Astrocyte (in vitro differentiated cells and primary cell): ENCODE results near the gene ZFYVE28. TPM values are rescaled to one million over a fixed set of nuclear protein-coding genes. Genes with fewer than 3 reads are reported as not detected.

Source experiments
- DNase-seq: peaks from one replicate; pipeline ENCODE4 v3.0.0-alpha.2; 2010; ENCODE audit warnings: low read depth
- FAIRE-seq: peaks from 2 replicates; lab custom pipeline; 2011; peaks lifted over from hg19 to GRCh38; lab: Jason Lieb, UNC
- H2AFZ ChIP-seq: 2 replicates; pipeline ENCODE4 v1.6.0; 2012; ENCODE audit warnings: low read depth, low read length, inconsistent platforms
- H3K27ac ChIP-seq: 2 replicates; pipeline ENCODE4 v1.5.1; 2011; ENCODE audit warnings: low read depth, low read length, inconsistent platforms
- H3K27me3 ChIP-seq: 2 replicates; pipeline ENCODE4 v1.6.0; 2011; ENCODE audit warnings: low read length, inconsistent platforms; ENCODE audit not compliant: insufficient read depth
- H3K36me3 ChIP-seq: 2 replicates; pipeline ENCODE4 v1.5.1; 2011; ENCODE audit warnings: low read length, inconsistent platforms; ENCODE audit not compliant: insufficient read depth
- H3K4me1 ChIP-seq: 2 replicates; pipeline ENCODE4 v1.5.1; 2011; ENCODE audit warnings: low read length, inconsistent platforms; ENCODE audit not compliant: insufficient read depth
- H3K4me2 ChIP-seq: 2 replicates; pipeline ENCODE4 v1.6.0; 2012; ENCODE audit warnings: low read length, inconsistent platforms
- H3K4me3 ChIP-seq: 2 replicates; pipeline ENCODE4 v1.5.1; 2011; ENCODE audit warnings: low read depth, mild to moderate bottlenecking, low read length, inconsistent platforms; ENCODE audit not compliant: insufficient read depth
- H3K79me2 ChIP-seq: 2 replicates; pipeline ENCODE4 v1.6.0; 2012; ENCODE audit warnings: mild to moderate bottlenecking, low read length, inconsistent platforms; ENCODE audit not compliant: insufficient read depth
- H3K9ac ChIP-seq: 2 replicates; pipeline ENCODE4 v1.6.0; 2012; ENCODE audit warnings: mild to moderate bottlenecking, low read length, inconsistent platforms
- H3K9me3 ChIP-seq: 2 replicates; pipeline ENCODE4 v1.5.1; 2012; ENCODE audit warnings: low read depth, mild to moderate bottlenecking, low read length, inconsistent platforms; ENCODE audit not compliant: insufficient read depth
- H4K20me1 ChIP-seq: 2 replicates; pipeline ENCODE4 v1.6.0; 2012; ENCODE audit warnings: low read length, inconsistent platforms; ENCODE audit not compliant: insufficient read depth
- H3K27ac Mint-ChIP-seq: one replicate; pipeline ENCODE4 v1.8.0; 2021; ENCODE audit warnings: mild to moderate bottlenecking, mixed read lengths; ENCODE audit not compliant: unreplicated experiment
- H3K27me3 Mint-ChIP-seq: one replicate; pipeline ENCODE4 v1.8.0; 2021; ENCODE audit warnings: low read depth, mixed read lengths; ENCODE audit not compliant: unreplicated experiment
- H3K36me3 Mint-ChIP-seq: one replicate; pipeline ENCODE4 v1.8.0; 2021; ENCODE audit warnings: low read depth, mixed read lengths; ENCODE audit not compliant: unreplicated experiment
- H3K4me1 Mint-ChIP-seq: one replicate; pipeline ENCODE4 v1.8.0; 2021; ENCODE audit warnings: low read depth, mixed read lengths; ENCODE audit not compliant: unreplicated experiment
- H3K4me3 Mint-ChIP-seq: one replicate; pipeline ENCODE4 v1.8.0; 2021; ENCODE audit warnings: mild to moderate bottlenecking, moderate library complexity, mixed read lengths; ENCODE audit not compliant: unreplicated experiment
- H3K9me3 Mint-ChIP-seq: one replicate; pipeline ENCODE4 v1.8.0; 2021; ENCODE audit warnings: mild to moderate bottlenecking, mixed read lengths; ENCODE audit not compliant: unreplicated experiment
- EZH2 ChIP-seq: IDR thresholded peaks from 2 replicates; pipeline ENCODE4 v1.6.1; 2012; ENCODE audit warnings: mild to moderate bottlenecking, low read length, inconsistent platforms; ENCODE audit not compliant: insufficient read depth
- total RNA-seq: library from RNA; stranded (reverse); gene quantifications from 2 replicates; pipeline ENCODE4 v1.2.1, GENCODE V29; 2021
- TF ChIP-seq, protein P1 (sequence below): IDR thresholded peaks from 2 replicates; pipeline ENCODE4 v1.5.1; 2011; ENCODE audit warnings: low read depth, mild to moderate bottlenecking, inconsistent platforms, low read length, moderate library complexity; ENCODE audit not compliant: insufficient read depth

ZFYVE28 gene
- total RNA-seq, 1 donor from 2014 or later = 0.68 TPM

DNA sequence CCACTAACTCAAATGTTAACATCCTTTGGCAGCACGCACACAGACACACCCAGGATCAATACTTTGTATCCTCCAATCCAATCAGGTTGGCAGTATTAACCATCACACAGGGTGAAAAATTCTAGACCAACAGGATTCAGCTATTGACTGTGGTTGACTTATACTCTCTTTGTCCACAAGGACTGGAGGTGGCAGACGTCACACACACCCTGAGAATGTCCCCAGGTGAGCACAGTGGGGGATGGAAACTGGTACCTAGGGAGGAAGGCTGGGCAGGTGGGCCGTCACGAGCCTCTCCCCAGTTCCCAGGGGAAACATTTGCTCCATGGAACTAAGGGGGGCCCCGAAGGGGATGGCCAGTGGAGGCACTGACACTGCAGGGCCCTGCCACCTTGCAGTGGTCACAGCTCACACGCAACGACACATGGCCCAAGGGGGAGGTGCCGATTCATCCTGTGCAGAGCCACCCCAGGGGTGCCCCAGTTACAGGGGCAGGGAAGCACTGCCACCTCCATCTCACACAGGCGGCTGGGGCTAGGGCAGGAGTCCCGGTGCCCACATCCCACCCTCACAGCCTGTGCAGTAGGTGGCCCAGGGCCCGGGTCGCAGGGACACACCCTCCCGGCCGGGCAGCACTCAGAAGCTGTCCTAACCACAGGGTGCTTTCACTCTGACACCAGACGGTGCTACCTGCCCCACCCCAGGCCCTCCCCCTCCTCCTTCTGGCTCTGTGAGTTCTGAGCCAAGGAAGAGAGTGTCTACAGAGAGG lies 17.4 kb downstream of the ZFYVE28 start:
- Histone ChIP-seq H2AFZ (no peak overlapping the region), H3K9ac (no peak overlapping the region), H3K27ac (no peak overlapping the region), H3K36me3 (no peaks in the 10 kb centered on the region), H4K20me1 (no peaks in the 10 kb centered on the region), H3K79me2 (no peaks in the 10 kb centered on the region), H3K4me2 (no peak overlapping the region), H3K4me1 (peaks cover 4% of the 10 kb centered on the region), H3K4me3 (no peak overlapping the region), H3K27me3 (peaks cover 32% of the 10 kb centered on the region), H3K9me3 (no peaks in the 10 kb centered on the region)
- H3K27me3 Mint-ChIP-seq = peaks cover 50% of the 10 kb centered on the region
- no peak for FAIRE-seq
- no peak overlapping the region for H3K4me3 Mint-ChIP-seq
- peaks cover 8% of the 10 kb centered on the region for H3K4me1 Mint-ChIP-seq
- no peaks in the 10 kb centered on the region for H3K9me3 Mint-ChIP-seq
- DNase-seq = no peak
- H3K27ac Mint-ChIP-seq = no peak overlapping the region
- no peak for TF ChIP-seq EZH2
- H3K36me3 Mint-ChIP-seq = no peaks in the 10 kb centered on the region

DNA sequence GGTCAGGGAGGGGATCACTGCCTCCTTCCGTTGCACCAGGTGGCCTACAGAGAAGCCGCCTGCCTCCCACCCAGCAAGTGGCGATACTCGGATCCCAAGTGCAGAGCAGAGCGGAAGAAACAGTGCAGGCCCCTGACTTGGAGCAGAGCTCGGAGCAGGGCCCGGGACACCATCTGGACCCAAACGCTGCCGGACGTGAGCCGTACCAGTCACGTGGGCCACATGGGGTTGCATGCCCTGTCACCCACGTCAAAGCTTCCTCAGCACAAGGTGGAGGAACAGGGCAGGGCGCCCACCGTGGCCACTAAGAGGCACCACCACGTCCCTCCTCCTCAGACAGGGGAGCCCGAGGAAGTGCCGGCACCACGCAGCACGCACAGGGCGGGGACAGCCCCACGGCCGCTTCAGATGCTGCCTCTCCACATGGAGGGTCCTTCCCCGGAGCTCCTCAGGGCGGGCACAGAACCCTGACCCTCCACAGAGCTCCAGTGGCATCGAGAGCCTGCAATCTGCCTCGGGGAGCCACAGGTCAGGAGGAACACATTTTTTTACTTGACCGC lies 18.7 kb downstream of the ZFYVE28 start:
- no peaks in the 10 kb centered on the region for H3K36me3 Mint-ChIP-seq
- H3K27me3 Mint-ChIP-seq = peaks cover 54% of the 10 kb centered on the region
- no peak for TF ChIP-seq EZH2
- TF ChIP-seq, protein P1, sequence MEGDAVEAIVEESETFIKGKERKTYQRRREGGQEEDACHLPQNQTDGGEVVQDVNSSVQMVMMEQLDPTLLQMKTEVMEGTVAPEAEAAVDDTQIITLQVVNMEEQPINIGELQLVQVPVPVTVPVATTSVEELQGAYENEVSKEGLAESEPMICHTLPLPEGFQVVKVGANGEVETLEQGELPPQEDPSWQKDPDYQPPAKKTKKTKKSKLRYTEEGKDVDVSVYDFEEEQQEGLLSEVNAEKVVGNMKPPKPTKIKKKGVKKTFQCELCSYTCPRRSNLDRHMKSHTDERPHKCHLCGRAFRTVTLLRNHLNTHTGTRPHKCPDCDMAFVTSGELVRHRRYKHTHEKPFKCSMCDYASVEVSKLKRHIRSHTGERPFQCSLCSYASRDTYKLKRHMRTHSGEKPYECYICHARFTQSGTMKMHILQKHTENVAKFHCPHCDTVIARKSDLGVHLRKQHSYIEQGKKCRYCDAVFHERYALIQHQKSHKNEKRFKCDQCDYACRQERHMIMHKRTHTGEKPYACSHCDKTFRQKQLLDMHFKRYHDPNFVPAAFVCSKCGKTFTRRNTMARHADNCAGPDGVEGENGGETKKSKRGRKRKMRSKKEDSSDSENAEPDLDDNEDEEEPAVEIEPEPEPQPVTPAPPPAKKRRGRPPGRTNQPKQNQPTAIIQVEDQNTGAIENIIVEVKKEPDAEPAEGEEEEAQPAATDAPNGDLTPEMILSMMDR = no peak
- DNase-seq = no peak
- Histone ChIP-seq H3K79me2 (no peaks in the 10 kb centered on the region), H3K27ac (no peak overlapping the region), H3K4me2 (no peak overlapping the region), H4K20me1 (no peaks in the 10 kb centered on the region), H3K27me3 (peaks cover 33% of the 10 kb centered on the region), H3K4me3 (no peak overlapping the region), H3K9ac (no peak overlapping the region), H3K36me3 (no peaks in the 10 kb centered on the region), H2AFZ (no peak overlapping the region), H3K4me1 (peaks cover 13% of the 10 kb centered on the region), H3K9me3 (no peaks in the 10 kb centered on the region)
- peaks cover 13% of the 10 kb centered on the region for H3K4me1 Mint-ChIP-seq
- no peak for FAIRE-seq
- H3K4me3 Mint-ChIP-seq = no peak overlapping the region
- no peak overlapping the region for H3K27ac Mint-ChIP-seq
- H3K9me3 Mint-ChIP-seq = no peaks in the 10 kb centered on the region

DNA sequence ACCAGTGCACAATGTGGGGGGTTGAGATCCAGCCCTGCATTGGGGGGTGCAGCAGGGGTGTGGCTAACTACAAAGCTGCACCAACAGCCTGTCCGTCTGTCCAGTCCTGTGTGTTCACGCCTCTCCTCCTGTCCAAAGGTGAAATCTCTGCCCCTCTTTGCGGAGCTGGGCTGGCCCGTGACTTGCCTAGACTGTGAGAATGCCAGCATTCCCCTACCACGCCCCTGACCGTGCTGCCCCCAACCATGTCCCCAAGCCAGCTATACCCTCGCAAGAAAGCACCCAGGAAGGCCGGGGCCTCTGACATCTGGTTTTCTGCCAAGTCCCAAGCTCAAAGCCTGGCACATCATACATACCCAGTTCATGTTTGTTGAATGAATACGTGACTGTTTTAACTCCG lies 19.2 kb downstream of the ZFYVE28 start:
- Histone ChIP-seq H3K27ac (no peak overlapping the region), H3K4me2 (no peak overlapping the region), H3K9me3 (no peaks in the 10 kb centered on the region), H3K27me3 (peaks cover 37% of the 10 kb centered on the region), H3K36me3 (no peaks in the 10 kb centered on the region), H3K4me1 (peaks cover 15% of the 10 kb centered on the region), H4K20me1 (no peaks in the 10 kb centered on the region), H2AFZ (no peak overlapping the region), H3K4me3 (no peak overlapping the region), H3K9ac (no peak overlapping the region), H3K79me2 (no peaks in the 10 kb centered on the region)
- Mint-ChIP-seq H3K4me1 (peaks cover 15% of the 10 kb centered on the region), H3K36me3 (no peaks in the 10 kb centered on the region), H3K27me3 (peaks cover 55% of the 10 kb centered on the region), H3K4me3 (no peak overlapping the region), H3K9me3 (no peaks in the 10 kb centered on the region), H3K27ac (no peak overlapping the region)
- no peak for DNase-seq
- TF ChIP-seq, protein P1 = no peak
- TF ChIP-seq EZH2 = no peak
- FAIRE-seq = no peak
